HEK293 (cell line): ENCODE data around the gene RUFY2.

Experiments
- IKZF3 ChIP-seq: fragments of 450-650 bp; IDR thresholded peaks from 2 replicates; pipeline ENCODE4 v1.5.0; 2018; ENCODE audit warnings: missing biosample characterization, mild to moderate bottlenecking, missing genetic modification characterization, moderate library complexity
- INSM2 ChIP-seq: fragments of 450-650 bp; formaldehyde crosslinking; IDR thresholded peaks from 2 replicates; pipeline ENCODE4 v1.5.1; 2016; ENCODE audit warnings: missing biosample characterization, missing genetic modification characterization
- PRDM1 ChIP-seq: fragments of 450-650 bp; formaldehyde crosslinking; IDR thresholded peaks from 2 replicates; pipeline ENCODE4; 2016; ENCODE audit warnings: missing biosample characterization, missing genetic modification characterization
- SP7 ChIP-seq: fragments of 450-650 bp; formaldehyde crosslinking; IDR thresholded peaks from 2 replicates; pipeline ENCODE4 v1.5.1; 2016; ENCODE audit warnings: missing biosample characterization, missing genetic modification characterization
- ZBTB11 ChIP-seq: fragments of 450-650 bp; formaldehyde crosslinking; conservative IDR thresholded peaks from 2 replicates; pipeline ENCODE4 v1.5.1; 2016; ENCODE audit warnings: low read depth, missing biosample characterization, missing genetic modification characterization
- ZBTB17 ChIP-seq: fragments of 450-650 bp; formaldehyde crosslinking; IDR thresholded peaks from 2 replicates; pipeline ENCODE4 v1.5.1; 2016; ENCODE audit warnings: missing biosample characterization, missing genetic modification characterization
- ZFHX2 ChIP-seq: fragments of 450-650 bp; formaldehyde crosslinking; conservative IDR thresholded peaks from 2 replicates; pipeline ENCODE4 v1.5.1; 2016; ENCODE audit warnings: missing biosample characterization, missing genetic modification characterization
- ZFP3 ChIP-seq: fragments of 450-650 bp; formaldehyde crosslinking; IDR thresholded peaks from 2 replicates; pipeline ENCODE4 v1.5.1; 2016; ENCODE audit warnings: low read depth, missing biosample characterization, missing genetic modification characterization
- ZNF10 ChIP-seq: fragments of 450-650 bp; formaldehyde crosslinking; IDR thresholded peaks from 2 replicates; pipeline ENCODE4 v1.5.1; 2017; ENCODE audit warnings: missing biosample characterization, missing genetic modification characterization
- ZNF148 ChIP-seq: fragments of 450-650 bp; formaldehyde crosslinking; IDR thresholded peaks from 2 replicates; pipeline ENCODE4 v1.5.0; 2017; ENCODE audit warnings: missing biosample characterization, missing genetic modification characterization, borderline replicate concordance
- ZNF24 ChIP-seq: fragments of 450-650 bp; formaldehyde crosslinking; IDR thresholded peaks from 2 replicates; pipeline ENCODE4 v1.5.1; 2016; ENCODE audit warnings: missing biosample characterization, missing genetic modification characterization
- ZNF335 ChIP-seq: fragments of 450-650 bp; formaldehyde crosslinking; conservative IDR thresholded peaks from 2 replicates; pipeline ENCODE4 v1.5.1; 2016; ENCODE audit warnings: missing biosample characterization, missing genetic modification characterization
- ZNF341 ChIP-seq: fragments of 450-650 bp; formaldehyde crosslinking; IDR thresholded peaks from 2 replicates; pipeline ENCODE4; 2016; ENCODE audit warnings: low read depth, missing biosample characterization, missing genetic modification characterization
- ZNF366 ChIP-seq: fragments of 450-650 bp; formaldehyde crosslinking; conservative IDR thresholded peaks from 2 replicates; pipeline ENCODE4 v1.5.1; 2016; ENCODE audit warnings: missing biosample characterization, missing genetic modification characterization
- ZNF391 ChIP-seq: fragments of 450-650 bp; formaldehyde crosslinking; IDR thresholded peaks from 2 replicates; pipeline ENCODE4 v1.5.1; 2016; ENCODE audit warnings: low read depth, missing biosample characterization, missing genetic modification characterization, borderline replicate concordance
- ZNF423 ChIP-seq: fragments of 450-650 bp; formaldehyde crosslinking; IDR thresholded peaks from 2 replicates; pipeline ENCODE4 v1.5.1; 2016; ENCODE audit warnings: missing biosample characterization, missing genetic modification characterization
- ZNF513 ChIP-seq: fragments of 450-650 bp; IDR thresholded peaks from 2 replicates; pipeline ENCODE4 v1.5.1; 2018; ENCODE audit warnings: missing biosample characterization, missing genetic modification characterization
- ZNF518A ChIP-seq: fragments of 450-650 bp; formaldehyde crosslinking; conservative IDR thresholded peaks from 2 replicates; pipeline ENCODE4 v1.5.1; 2016; ENCODE audit warnings: low read depth, missing biosample characterization, missing genetic modification characterization
- ZNF558 ChIP-seq: fragments of 450-650 bp; formaldehyde crosslinking; IDR thresholded peaks from 2 replicates; pipeline ENCODE4 v1.5.1; 2016; ENCODE audit warnings: missing biosample characterization, missing genetic modification characterization
- ZNF629 ChIP-seq: fragments of 450-650 bp; formaldehyde crosslinking; IDR thresholded peaks from 2 replicates; pipeline ENCODE4 v1.5.1; 2017; ENCODE audit warnings: missing biosample characterization, missing genetic modification characterization
- ZNF830 ChIP-seq: fragments of 450-650 bp; IDR thresholded peaks from 2 replicates; pipeline ENCODE4 v1.5.0; 2018; ENCODE audit warnings: missing biosample characterization, missing genetic modification characterization, low read depth, mild to moderate bottlenecking, moderate library complexity
- ZSCAN5A ChIP-seq: fragments of 450-650 bp; formaldehyde crosslinking; IDR thresholded peaks from 2 replicates; pipeline ENCODE4 v1.5.1; 2016; ENCODE audit warnings: missing biosample characterization, missing genetic modification characterization
- ZXDB ChIP-seq: fragments of 450-650 bp; formaldehyde crosslinking; IDR thresholded peaks from 2 replicates; pipeline ENCODE4 v1.5.1; 2016; ENCODE audit warnings: missing biosample characterization, missing genetic modification characterization

Gene RUFY2

GRCh38 chr10:68327889-68328786, 78.9 kb downstream of the RUFY2 start (continued):
- TF ChIP-seq ZNF518A (peak; percentile 26; the same call in 1 of the 2 replicates), SP7 (tag by site-specific recombination) (peak; percentile 37), ZNF366 (tag by site-specific recombination) (peak; percentile 84), ZNF391 (tag by site-specific recombination) (no peak), ZNF335 (tag by site-specific recombination) (peak; percentile 53; the same call in 1 of the 2 replicates), PRDM1 (tag by site-specific recombination) (peak; percentile 90), ZNF148 (tag by site-specific recombination) (no peak), ZXDB (peak; percentile 48), INSM2 (tag by site-specific recombination) (no peak), ZNF513 (tag by site-specific recombination) (peak; percentile 80), ZFHX2 (tag by site-specific recombination) (no peak), ZNF10 (tag by site-specific recombination) (no peak), ZNF423 (tag by site-specific recombination) (no peak), ZSCAN5A (tag by site-specific recombination) (no peak), ZBTB17 (tag by site-specific recombination) (peak; percentile 88), ZNF629 (tag by site-specific recombination) (peak; percentile 65), ZNF830 (tag by site-specific recombination) (no peak), ZNF24 (tag by site-specific recombination) (0 out of 2 replicates have a peak, but pooled peaks have one; percentile 2), ZNF558 (tag by site-specific recombination) (peak; percentile 84), ZFP3 (tag by site-specific recombination) (no peak), IKZF3 (tag by site-specific recombination) (peak; percentile 67; the same call in 1 of the 2 replicates), ZNF341 (tag by site-specific recombination) (peak; percentile 36; the same call in 1 of the 2 replicates), ZBTB11 (tag by site-specific recombination) (no peak)
